Activated CD8-positive, alpha-beta memory T cell treated with anti-CD3 and anti-CD28 coated beads, Interleukin-2, amount 10 ng/mL, durations not matched to agents 7 days and 5 days (primary cell): ENCODE results near the gene CREG2. TPM values are rescaled to one million over a fixed set of nuclear protein-coding genes. Genes with fewer than 3 reads are reported as not detected.
"Not testable (repeated sequence)": the region's sequence is repeated elsewhere in the genome, so short reads cannot be mapped to it uniquely, and the experiment has no call there.

Source experiments
- ATAC-seq: fragments of 150-1000 bp; cut with Tn5 transposase; one replicate; pipeline ENCODE4 v1.10.0; 2021; ENCODE audit warnings: moderate library complexity
- CTCF ChIA-PET: fragments of 350-600 bp; sonication (Branson Sonifier 250); formaldehyde crosslinking; loops from one replicate; lab custom pipeline; 2021; ENCODE audit warnings: antibody characterized with exemption; lab: Charles Lee
- DNase-seq: peaks from one replicate; pipeline ENCODE4 v3.0.0-alpha.2; 2020
- H3K27ac Mint-ChIP-seq: one replicate; pipeline ENCODE4 v1.8.0; 2021; ENCODE audit warnings: mild to moderate bottlenecking, mixed read lengths
- H3K27me3 Mint-ChIP-seq: one replicate; pipeline ENCODE4 v1.8.0; 2021; ENCODE audit warnings: mixed read lengths
- H3K36me3 Mint-ChIP-seq: one replicate; pipeline ENCODE4 v1.8.0; 2021; ENCODE audit warnings: mild to moderate bottlenecking, mixed read lengths
- H3K4me1 Mint-ChIP-seq: one replicate; pipeline ENCODE4 v1.8.0; 2021; ENCODE audit warnings: mixed read lengths
- H3K4me3 Mint-ChIP-seq: one replicate; pipeline ENCODE4 v1.8.0; 2021; ENCODE audit warnings: mild to moderate bottlenecking, moderate library complexity, mixed read lengths
- H3K9me3 Mint-ChIP-seq: one replicate; pipeline ENCODE4 v1.8.0; 2022; ENCODE audit warnings: low read depth, mixed read lengths
- total RNA-seq, 2 experiments: library from RNA; stranded (reverse); gene quantifications; one replicate each; pipeline ENCODE4 v1.2.3, GENCODE V29; 2021

CREG2 gene
- total RNA-seq, 2 experiments from 2014 or later, result not detected

DNA sequence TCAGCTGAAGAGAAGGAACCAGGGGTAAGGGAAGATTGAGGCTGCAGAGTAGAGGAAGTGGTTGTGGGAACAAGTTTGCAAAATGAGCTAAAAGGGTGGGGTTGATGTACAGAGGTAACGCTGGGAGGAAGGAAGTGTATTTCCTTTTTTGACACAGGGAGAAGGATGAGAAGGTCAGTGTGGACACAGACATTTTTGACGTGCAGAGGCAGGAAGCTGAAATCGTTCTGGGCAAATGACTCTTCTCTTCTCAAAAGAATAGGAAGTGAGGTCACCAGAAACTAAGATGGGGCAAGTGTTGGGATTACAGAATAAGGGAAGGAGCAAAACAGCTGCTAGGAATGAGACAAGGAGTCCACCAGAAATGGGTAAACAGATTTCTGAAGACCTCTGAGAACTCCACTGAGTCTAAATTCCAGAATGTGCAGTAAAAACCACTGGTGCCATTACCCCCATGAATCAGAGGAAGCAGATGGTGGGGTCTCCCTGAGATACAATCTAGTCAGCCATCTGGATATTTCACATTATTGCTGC lies 58.8 kb downstream of the CREG2 start:
- CTCF ChIA-PET, result interaction anchor here (0.7 to 9.1 kb wide), 18 partner anchors 13 to 503 kb away, joined by 3 to 87 read pairs (median 3); partner anchors contain the start of genes CNOT11, CREG2, RFX8 and RNF149
- Mint-ChIP-seq H3K9me3 (no peaks in the 10 kb centered on the region), H3K4me3 (no peak overlapping the region), H3K27ac (no peak overlapping the region), H3K4me1 (peaks cover 3% of the 10 kb centered on the region), H3K27me3 (no peaks in the 10 kb centered on the region), H3K36me3 (peaks cover 1% of the 10 kb centered on the region)
- ATAC-seq (peak; percentile 90), DNase-seq (peak; percentile 81)

GRCh38 chr2:101327863-101328394 lies 59.4 kb downstream of the CREG2 start:
- H3K4me1 Mint-ChIP-seq, result peaks cover 3% of the 10 kb centered on the region
- no peak overlapping the region for H3K4me3 Mint-ChIP-seq
- no peaks in the 10 kb centered on the region for H3K27me3 Mint-ChIP-seq
- peak; percentile 57 for ATAC-seq
- peaks cover 1% of the 10 kb centered on the region for H3K36me3 Mint-ChIP-seq
- H3K27ac Mint-ChIP-seq, result no peak overlapping the region
- H3K9me3 Mint-ChIP-seq, result no peaks in the 10 kb centered on the region
- DNase-seq, result no peak
- CTCF ChIA-PET, result interaction anchor here (0.7 to 9.1 kb wide), 16 partner anchors 13 to 372 kb away, joined by 3 to 87 read pairs (median 3); partner anchors contain the start of genes CNOT11, CREG2 and RNF149

DNA sequence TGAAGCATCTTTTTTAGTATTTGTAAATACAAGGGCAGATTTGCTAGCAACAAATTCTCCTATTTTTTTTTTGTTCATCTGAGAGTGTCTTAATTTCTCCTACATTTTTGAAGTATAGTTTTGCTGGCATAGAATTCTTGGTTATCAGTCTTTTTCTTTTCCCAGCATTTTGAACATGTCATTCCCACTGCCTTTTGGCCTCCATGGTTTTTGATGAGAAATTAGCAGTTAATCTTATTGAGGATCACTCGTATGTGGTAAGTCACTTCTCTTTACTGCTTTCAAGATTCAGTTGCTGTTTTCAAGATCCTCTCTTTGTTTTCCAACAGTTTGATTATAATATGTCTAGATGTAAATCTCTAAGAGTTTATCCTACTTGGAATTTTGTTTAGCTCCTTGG lies 61.9 kb downstream of the CREG2 start:
- Mint-ChIP-seq H3K4me3 (no peak overlapping the region), H3K36me3 (peaks cover 1% of the 10 kb centered on the region)

DNA sequence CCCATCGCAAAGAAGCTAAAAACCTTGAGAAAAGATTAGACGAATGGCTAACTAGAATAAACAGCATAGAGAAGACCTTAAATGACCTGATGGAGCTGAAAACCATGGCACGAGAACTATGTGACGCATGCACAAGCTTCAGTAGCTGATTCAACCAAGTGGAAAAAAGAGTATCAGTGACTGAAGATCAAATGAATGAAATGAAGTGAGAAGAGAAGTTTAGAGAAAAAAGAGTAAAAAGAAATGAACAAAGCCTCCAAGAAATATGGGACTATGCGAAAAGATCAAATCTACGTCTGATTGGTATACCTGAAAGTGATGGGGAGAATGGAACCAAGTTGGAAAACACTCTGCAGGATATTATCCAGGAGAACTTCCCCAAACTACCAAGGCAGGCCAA lies 70.7 kb downstream of the CREG2 start:
- ATAC-seq, H3K9me3 Mint-ChIP-seq, H3K4me1 Mint-ChIP-seq, DNase-seq, H3K4me3 Mint-ChIP-seq, H3K36me3 Mint-ChIP-seq, H3K27ac Mint-ChIP-seq, CTCF ChIA-PET: not testable (repeated sequence)
- H3K27me3 Mint-ChIP-seq, result peaks cover 12% of the 10 kb centered on the region

More for the DNA sequence above, 61.9 kb downstream of the CREG2 start:
- Mint-ChIP-seq H3K9me3 (no peaks in the 10 kb centered on the region), H3K27ac (no peak overlapping the region), H3K27me3 (no peaks in the 10 kb centered on the region), H3K4me1 (no peaks in the 10 kb centered on the region)
- ATAC-seq (no peak), DNase-seq (no peak)
- CTCF ChIA-PET, result interaction anchor here (0.9 to 9.1 kb wide), 2 partner anchors 16 to 72 kb away, joined by 3 to 87 read pairs; partner anchors contain the start of gene CNOT11

GRCh38 chr2:101311696-101312017 lies 75.6 kb downstream of the CREG2 start:
- peak overlapping the region; percentile 9 for H3K27ac Mint-ChIP-seq
- H3K4me1 Mint-ChIP-seq, result peaks cover 36% of the 10 kb centered on the region
- DNase-seq (no peak), ATAC-seq (no peak)
- peaks cover 2% of the 10 kb centered on the region for H3K9me3 Mint-ChIP-seq
- H3K36me3 Mint-ChIP-seq, result peaks cover 3% of the 10 kb centered on the region
- no peak overlapping the region for H3K4me3 Mint-ChIP-seq
- peaks cover 3% of the 10 kb centered on the region for H3K27me3 Mint-ChIP-seq
- CTCF ChIA-PET, result interaction anchor here (1.1 to 4.2 kb wide), 5 partner anchors 10 to 59 kb away, joined by 3 to 39 read pairs (median 4); partner anchors contain the start of gene CNOT11

- Mint-ChIP-seq H3K4me1 (peaks cover 39% of the 10 kb centered on the region), H3K36me3 (peaks cover 9% of the 10 kb centered on the region), H3K9me3 (no peaks in the 10 kb centered on the region), H3K27me3 (no peaks in the 10 kb centered on the region), H3K27ac (peak overlapping the region; percentile 41), H3K4me3 (peak overlapping the region; percentile 3)
- CTCF ChIA-PET, result interaction anchor here (1.1 to 4.2 kb wide), 5 partner anchors 11 to 58 kb away, joined by 3 to 39 read pairs (median 4); partner anchors contain the start of gene CNOT11
- ATAC-seq, result no peak
- DNase-seq, result no peak
These were observed 76.2 kb downstream of the CREG2 start for GRCh38 chr2:101310834-101311695.

- Mint-ChIP-seq H3K27ac (peak overlapping the region; percentile 55), H3K27me3 (no peaks in the 10 kb centered on the region), H3K4me1 (peaks cover 47% of the 10 kb centered on the region), H3K4me3 (peak overlapping the region; percentile 36), H3K36me3 (peaks cover 17% of the 10 kb centered on the region), H3K9me3 (no peaks in the 10 kb centered on the region)
- DNase-seq, result no peak
- CTCF ChIA-PET, result interaction anchor here (0.9 to 4.2 kb wide), 6 partner anchors 12 to 77 kb away, joined by 3 to 39 read pairs (median 5); partner anchors contain the start of genes CNOT11 and CREG2
- no peak for ATAC-seq
These were observed 77.0 kb downstream of the CREG2 start for GRCh38 chr2:101310090-101310833.

DNA sequence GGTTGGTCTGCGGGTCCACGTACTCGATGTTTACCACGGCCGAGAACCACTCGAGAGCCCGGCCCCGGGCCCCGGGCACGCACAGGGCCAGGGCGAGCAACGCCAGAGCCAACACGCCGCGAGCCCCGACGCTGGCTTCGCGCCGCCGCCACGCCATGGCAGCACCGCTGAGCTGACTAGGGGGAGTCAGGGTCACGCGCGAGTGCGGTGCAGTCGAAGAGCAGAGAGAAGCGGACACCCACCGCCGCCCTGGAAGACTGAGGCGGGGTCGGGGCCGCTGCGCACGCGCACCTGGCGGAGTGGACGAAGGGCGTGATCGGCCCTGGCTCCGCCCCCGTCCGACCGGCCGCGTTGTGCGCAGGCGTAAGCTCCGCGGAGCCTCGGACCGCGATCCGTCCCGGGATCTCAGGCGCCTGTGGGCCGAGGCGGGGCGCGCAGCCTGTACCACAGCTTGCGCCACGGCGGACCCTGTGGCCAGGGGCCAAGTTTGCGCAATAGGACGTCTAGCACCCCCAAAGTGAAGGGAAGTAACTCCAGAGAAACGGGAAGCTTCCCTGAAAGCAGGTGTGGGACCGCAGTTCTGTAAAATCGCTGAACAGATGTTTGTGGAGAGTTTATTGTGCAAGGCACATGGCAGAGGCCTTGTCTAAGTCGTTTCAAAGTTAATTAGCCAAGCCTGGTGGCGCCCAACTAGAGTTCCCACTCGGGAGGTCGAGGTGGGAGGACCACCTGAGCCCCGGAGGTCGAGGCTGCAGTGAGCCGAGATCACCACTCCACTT lies 78.7 kb downstream of the CREG2 start, which contains the start of gene RNF149:
RNF149 (minus strand) TSS at position 270 of the 779 bp plus-strand sequence; CDS start at position 157, 113 bp downstream.
- Mint-ChIP-seq H3K36me3 (peaks cover 32% of the 10 kb centered on the region), H3K9me3 (no peaks in the 10 kb centered on the region), H3K27ac (peak within 1 kb of the TSS; percentile 97), H3K4me3 (peak within 1 kb of the TSS; percentile 94), H3K27me3 (no peaks in the 10 kb centered on the region), H3K4me1 (peaks cover 61% of the 10 kb centered on the region)
- peak; percentile 92 for DNase-seq
- CTCF ChIA-PET, result interaction anchor here (0.7 to 4.2 kb wide), 8 partner anchors 14 to 1133 kb away, joined by 3 to 39 read pairs (median 5); partner anchors contain the start of genes CNOT11 and RPL31
- ATAC-seq, result peak; percentile 75

GRCh38 chr2:101307950-101308431 lies 79.3 kb downstream of the CREG2 start:
- CTCF ChIA-PET, result interaction anchor here (1.0 to 4.2 kb wide), 5 partner anchors 20 to 305 kb away, joined by 3 to 39 read pairs (median 9); partner anchors contain the start of genes CNOT11 and RPL31
- DNase-seq (peak; percentile 60), ATAC-seq (peak; percentile 22)
- Mint-ChIP-seq H3K27ac (peak overlapping the region; percentile 97), H3K4me3 (peak overlapping the region; percentile 94), H3K27me3 (no peaks in the 10 kb centered on the region), H3K9me3 (no peaks in the 10 kb centered on the region), H3K4me1 (peaks cover 66% of the 10 kb centered on the region), H3K36me3 (peaks cover 32% of the 10 kb centered on the region)

- Mint-ChIP-seq H3K9me3 (no peaks in the 10 kb centered on the region), H3K27me3 (no peaks in the 10 kb centered on the region), H3K4me3 (peak overlapping the region; percentile 94), H3K36me3 (peaks cover 36% of the 10 kb centered on the region), H3K27ac (peak overlapping the region; percentile 97), H3K4me1 (peaks cover 70% of the 10 kb centered on the region)
- peak; percentile 48 for DNase-seq
- CTCF ChIA-PET, result interaction anchor here (1.0 to 1.9 kb wide), 3 partner anchors 21 to 305 kb away, joined by 3 to 17 read pairs (median 3); partner anchors contain the start of gene RPL31
- ATAC-seq, result no peak
These were observed 79.8 kb downstream of the CREG2 start for GRCh38 chr2:101307503-101307902.

DNA sequence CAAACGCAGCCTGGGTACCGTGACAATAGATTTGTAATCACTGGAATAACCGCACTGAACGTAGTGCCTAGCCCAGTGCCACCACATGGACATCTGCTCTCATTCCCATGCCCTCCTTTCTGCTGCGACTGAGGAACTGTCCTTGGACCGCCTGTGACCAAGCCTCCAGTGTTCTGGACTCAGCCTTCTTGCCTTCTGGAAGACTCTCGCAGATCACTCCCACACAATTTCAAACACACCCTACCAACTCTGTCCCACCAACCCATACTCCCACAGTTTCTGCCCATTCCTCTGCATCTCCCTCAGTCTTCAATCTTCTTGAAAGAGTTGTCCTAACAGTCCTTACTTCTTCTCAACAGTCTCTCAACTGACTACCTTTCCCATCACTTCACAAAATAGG lies 80.9 kb downstream of the CREG2 start:
- peak overlapping the region; percentile 97 for H3K27ac Mint-ChIP-seq
- no peaks in the 10 kb centered on the region for H3K27me3 Mint-ChIP-seq
- H3K4me3 Mint-ChIP-seq, result peak overlapping the region; percentile 94
- H3K4me1 Mint-ChIP-seq, result peaks cover 71% of the 10 kb centered on the region
- ATAC-seq (no peak), DNase-seq (peak; percentile 48)
- H3K9me3 Mint-ChIP-seq, result no peaks in the 10 kb centered on the region
- CTCF ChIA-PET, result interaction anchor here (0.7 to 1.6 kb wide), 5 partner anchors 22 to 54 kb away, joined by 3 to 6 read pairs (median 3); partner anchors contain the start of gene CNOT11
- peaks cover 46% of the 10 kb centered on the region for H3K36me3 Mint-ChIP-seq
